Measurements from ENCODE around the gene PCED1B.
"Not testable (repeated sequence)": the region's sequence is repeated elsewhere in the genome, so short reads cannot be mapped to it uniquely, and the experiment has no call there.

The PCED1B gene, protein sequence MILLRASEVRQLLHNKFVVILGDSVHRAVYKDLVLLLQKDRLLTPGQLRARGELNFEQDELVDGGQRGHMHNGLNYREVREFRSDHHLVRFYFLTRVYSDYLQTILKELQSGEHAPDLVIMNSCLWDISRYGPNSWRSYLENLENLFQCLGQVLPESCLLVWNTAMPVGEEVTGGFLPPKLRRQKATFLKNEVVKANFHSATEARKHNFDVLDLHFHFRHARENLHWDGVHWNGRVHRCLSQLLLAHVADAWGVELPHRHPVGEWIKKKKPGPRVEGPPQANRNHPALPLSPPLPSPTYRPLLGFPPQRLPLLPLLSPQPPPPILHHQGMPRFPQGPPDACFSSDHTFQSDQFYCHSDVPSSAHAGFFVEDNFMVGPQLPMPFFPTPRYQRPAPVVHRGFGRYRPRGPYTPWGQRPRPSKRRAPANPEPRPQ

DNA sequence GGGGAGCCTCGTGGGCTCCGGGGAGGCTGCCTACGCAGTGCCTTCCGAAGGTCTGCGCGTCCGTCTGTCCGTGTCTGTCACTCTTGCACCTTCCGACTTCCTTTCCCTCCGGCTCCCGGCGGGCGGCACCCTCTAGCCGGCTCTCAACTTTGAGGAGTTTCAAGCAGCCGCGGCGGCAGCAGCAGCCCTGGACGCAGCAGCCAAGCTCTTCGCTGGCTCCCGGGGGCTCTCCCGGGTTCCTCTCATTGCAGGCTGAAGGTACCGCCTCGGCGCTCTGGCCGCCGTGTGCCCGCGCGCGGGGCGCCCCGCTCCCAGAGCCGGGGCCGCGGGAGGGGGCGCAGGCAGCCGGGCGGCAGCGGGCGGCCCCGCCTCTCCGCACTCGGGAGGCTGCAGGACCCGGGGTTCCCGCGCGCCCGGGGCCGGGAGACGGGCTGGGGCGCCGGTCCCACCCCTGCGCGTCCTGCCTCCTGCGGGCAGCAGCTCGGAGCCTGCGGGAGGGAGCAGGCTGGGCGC, at the start of gene PCED1B, which contains the start of gene AMIGO2:
Gene PCED1B (plus strand): TSS at position 154 of the 513 bp plus-strand sequence. CDS start 155,443 bp downstream, outside the sequence.
Gene AMIGO2 (minus strand): TSS at position 492 of the 513 bp plus-strand sequence. CDS start 957 bp downstream, outside the sequence.
- peak; percentile 63 to 70 for DNase-seq (ENCODE audit: low read depth in 2 of 2)

DNA sequence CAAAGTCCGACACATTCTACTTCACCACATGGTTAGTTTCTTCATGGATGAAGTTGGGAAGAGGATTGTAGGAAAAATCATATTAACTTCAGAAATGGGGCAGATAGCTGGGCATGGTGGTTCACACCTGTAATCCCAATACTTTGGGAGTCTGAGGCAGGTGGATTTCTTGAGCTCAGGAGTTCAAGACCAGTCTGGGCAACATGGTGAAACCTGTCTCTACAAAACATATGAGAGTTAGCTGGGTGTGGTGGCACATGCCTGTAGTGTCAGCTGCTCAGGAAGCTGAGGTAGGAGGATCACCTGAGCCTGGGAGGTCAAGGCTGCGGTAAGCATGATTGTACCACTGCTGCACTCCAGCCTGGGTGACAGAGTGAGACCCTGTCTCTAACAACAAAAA, 49.5 kb upstream of the PCED1B start:
- no peak for DNase-seq (ENCODE audit: low read depth in 2 of 2)

DNA sequence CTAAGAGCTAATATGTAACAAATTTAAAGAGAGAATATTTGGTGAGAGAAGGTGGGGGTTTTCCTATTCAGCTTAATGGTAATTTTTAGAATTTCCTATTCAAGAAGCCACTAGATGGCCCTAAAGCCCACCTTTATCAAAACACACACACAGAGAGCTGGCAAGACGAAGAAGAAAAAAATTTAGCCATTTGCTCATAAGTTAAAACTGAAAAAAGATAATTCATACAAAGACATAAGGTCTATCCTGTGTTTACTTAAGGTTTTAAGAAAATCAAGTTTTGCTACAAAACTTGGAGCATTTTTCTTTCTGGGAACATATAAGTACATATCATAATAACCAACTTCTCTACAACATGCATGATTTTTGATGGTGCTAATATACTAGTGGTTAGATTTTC, 46.8 kb upstream of the PCED1B start:
- no peak for DNase-seq (ENCODE audit: low read depth in 2 of 2)

DNA sequence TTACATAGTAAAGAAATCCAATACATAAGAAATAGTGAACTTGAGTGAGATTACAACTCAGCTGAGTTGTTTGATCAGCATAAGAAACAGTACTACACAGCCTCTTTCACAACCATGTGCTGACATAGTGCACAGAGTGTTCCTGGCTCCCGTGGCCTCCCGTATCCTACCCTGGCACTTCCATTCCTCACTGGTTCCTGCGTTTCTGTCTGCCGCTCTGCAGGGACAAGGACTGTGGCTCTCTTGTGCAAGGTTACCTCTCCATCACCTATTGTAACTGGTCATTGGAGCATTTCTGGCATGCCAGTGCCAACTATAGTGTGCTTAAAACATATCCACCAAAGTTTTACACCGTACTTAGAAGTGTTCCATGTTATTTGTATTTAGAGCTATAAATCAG, 46.3 kb upstream of the PCED1B start:
- DNase-seq (ENCODE audit: low read depth in 2 of 2), result no peak

DNA sequence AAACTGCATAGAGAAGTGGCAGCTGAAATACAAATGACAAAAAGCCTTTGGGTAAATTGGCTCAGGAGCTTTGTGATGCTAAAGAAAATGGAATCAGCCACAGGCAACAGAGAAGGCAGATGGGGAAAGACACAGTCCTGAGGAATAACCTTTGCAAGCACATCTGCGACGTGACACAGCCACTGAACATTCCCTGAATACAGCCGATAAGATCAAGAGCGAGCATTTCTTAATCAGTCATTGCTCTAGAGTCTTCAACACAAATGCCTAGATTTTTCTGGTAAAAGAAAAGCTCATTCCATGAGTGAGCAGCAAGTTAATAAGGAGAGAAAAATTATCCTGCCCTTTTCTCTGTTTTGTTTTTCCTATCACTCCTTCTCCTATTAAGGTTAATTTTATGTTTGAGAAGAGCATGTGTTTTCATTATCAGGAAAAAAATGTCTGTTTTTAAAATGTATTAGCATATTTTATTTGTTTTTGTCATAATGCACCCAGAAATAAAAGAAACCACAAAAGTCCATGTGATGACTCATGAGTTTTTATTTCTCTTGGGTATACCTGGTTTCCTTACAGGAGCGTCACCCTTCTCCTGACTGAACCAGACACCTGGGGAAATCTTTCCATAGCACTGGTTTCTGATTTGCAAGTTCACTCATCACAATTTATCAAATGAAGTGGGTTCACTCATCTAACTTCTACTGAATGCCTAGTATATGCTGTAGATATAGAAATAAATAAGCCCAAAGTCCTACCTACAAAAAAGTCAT, 45.4 kb upstream of the PCED1B start:
- DNase-seq (ENCODE audit: low read depth in 2 of 2), result no peak

DNA sequence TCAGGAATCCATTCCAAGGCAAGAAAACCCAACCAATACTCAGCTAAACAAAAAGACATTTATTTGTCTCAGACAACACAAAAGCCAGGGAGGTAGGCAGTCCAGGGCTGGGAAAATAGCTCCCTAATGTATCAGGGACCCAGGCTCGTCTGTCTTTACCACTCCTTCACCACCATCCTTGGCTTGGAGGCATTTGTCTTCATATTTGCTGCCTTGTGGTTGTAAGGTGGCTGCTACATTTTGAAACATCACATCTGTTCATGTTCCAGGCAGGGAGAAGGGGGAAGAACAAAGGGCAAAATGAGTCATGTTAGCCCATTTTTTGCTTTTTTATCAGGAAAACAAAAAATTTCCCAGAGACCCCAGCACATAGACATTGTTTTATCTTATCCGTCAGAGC, 44.8 kb upstream of the PCED1B start:
- DNase-seq (ENCODE audit: low read depth in 2 of 2), result no peak

DNA sequence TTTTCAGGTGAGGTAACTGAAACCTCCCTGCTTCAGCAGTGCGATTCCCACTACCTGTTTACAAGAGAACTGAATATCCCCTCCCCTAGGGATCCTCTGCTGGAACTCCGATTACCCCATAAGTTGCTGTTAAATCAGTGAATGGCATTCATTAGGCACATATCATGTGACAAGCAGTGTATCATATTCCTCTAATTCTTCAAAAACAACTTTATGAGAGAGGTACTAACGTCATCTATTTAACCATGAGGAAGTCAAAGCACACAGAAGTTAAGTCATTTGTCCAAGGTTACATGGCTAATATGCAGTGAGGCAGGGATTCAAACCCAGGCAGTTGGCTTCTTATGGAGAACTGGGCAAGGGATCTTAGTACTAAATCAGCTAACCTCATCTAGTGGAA, 43.9 kb upstream of the PCED1B start:
- no peak for DNase-seq (ENCODE audit: low read depth in 2 of 2)

DNA sequence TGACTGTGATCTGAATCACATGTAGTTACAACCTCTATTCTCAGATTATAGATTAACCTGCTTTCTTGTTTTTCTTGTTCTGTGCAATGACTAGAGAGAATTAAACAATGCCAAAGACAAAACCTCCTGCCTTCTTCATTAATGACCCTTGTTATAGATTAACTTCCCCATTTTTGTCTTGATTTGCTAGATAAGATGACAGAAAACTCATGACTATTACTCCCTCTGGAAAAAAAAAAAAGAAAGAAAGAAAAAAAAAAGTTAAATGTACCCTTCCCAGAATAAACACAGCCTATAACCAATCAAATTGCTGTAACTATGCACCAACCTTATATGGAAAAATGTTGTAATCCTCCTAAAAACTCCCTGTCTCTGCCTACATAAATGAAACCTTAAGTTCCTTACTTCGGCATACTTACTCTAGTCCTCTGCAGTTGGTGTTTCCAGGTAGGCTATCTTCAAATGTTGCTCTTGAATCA, 41.1 kb upstream of the PCED1B start:
- no peak for DNase-seq (ENCODE audit: low read depth in 2 of 2)

DNA sequence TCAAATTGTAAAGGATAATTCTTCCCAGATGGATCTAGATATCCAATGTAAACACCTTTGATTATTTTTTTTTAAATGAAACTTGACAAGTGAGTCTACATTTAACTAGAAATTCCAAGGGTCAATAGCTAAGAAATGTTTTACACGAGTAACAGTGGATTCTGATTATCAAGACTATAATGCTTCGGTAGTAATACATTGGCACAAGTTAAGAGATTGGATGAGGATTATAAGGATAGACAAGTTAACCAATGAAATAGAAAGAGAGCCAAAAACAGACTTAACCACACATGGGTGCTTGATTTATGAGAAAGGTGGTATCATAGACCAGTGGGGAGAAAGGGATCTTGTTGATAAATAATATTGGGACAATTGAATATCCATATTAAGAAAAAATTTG, 40.3 kb upstream of the PCED1B start:
- no peak for DNase-seq (ENCODE audit: low read depth in 2 of 2)

DNA sequence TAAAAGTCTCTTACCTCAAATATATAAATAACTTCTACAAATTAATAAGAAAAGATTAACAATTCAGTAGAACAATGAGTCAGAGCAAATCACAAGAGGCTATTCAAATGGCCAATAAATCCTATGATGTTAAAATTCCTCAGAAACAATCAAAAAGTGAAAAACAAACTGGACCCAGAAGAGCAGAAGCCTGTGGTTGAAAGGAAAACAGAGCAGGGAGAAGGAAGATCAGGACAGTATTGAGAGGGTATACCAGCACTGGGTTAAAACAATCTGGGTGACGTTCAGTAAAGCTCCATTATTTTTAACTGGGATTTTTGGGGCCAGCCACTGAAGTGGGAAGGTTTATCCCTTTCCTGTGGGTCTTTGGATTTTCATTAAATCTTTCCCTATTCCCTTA, 39.7 kb upstream of the PCED1B start:
- no peak for DNase-seq (ENCODE audit: low read depth in 2 of 2)

DNA sequence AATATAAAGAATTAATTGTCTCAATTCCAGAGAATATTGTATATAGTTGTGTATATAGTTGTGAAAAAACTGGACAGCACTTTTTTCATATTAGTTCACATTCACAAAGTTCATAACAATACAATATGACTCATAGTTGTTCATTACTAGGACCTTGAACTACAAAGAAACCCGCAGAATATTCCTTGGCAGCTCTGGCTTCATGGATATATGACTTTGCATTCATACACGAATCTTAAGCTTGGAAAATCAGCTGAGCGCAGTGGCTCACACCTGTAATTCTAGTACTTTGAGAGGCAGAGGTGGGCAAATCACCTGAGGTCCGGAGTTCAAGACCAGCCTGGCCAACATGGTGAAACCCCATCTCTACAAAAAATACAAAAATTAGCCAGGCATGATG, 38.1 kb upstream of the PCED1B start:
- DNase-seq (ENCODE audit: low read depth in 2 of 2), result no peak

DNA sequence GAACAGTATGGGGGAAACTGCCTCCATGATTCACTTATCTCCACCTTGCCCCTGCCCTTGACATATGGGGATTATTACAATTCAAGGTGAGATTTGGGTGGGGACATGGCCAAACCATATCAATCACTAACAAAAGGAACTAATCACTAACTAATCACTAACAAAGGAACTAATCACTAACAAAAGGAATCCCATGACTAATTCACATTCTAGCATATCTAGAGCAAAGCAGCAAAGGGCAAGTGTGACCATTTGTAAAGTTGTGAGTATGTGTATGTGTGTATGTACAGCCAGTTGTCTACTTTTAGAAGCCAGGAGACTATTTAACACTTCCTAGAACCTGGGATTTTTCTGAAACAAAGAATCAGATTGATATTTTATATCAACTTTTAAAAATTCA, 30.9 kb upstream of the PCED1B start:
- no peak for DNase-seq (ENCODE audit: low read depth in 2 of 2)

DNA sequence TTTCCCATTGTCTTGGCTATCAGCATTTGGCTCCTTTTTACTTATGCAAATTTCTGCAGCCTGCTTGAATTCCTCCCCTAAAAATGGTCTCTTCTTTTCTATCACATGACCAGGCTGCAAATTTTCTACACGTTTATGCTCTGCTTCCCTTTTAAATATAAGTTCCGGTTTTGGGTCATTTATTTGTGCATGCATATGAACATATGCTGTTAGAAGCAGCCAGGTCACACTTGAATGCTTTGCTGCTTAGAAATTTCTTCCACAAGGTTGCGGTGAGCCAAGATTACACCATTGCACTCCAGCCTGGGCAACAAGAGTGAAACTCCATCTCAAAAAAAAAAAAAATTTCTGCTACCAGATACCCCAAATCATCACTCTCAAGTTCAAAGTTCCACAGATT, 28.1 kb upstream of the PCED1B start:
- not testable (repeated sequence) for DNase-seq (ENCODE audit: low read depth in 2 of 2)

DNA sequence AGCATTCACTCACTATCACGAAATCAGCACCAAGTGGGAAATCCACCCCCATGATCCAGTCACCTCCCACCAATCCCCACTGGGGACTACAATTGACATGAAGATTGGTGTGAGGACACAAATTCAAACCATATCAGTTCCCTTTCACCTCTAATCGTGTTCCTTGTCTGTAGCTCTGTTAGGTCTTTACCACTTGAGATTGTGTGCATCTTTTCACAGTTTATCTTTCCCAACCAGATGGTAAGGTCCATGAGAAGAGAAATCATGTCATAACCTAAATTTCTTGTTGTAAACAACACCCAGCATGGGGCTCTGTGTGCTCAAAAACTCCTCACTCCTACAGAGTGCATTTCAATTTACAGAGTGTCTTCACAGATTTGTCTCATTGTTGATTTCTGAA, 27.1 kb upstream of the PCED1B start:
- no peak for DNase-seq (ENCODE audit: low read depth in 2 of 2)

DNA sequence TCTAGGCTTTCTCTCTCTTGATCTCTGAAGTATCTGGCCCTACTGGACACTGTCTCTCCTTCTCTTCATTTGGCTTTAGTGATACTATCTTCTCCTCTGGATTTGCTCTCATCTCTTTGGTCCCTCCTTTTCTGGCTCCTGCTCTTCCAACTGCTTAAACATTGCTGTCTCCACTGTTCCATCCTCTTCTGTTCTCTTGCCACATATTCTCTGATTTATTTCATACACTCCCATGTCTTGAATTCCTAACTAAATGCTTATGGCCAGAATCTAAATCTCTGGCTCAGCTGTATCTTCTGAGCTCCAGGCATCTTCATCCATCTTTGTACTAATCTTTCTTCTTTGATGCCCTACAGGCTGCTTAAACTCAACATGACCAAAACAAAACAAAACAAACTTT, 25.5 kb upstream of the PCED1B start:
- DNase-seq (ENCODE audit: low read depth in 2 of 2), result no peak

DNA sequence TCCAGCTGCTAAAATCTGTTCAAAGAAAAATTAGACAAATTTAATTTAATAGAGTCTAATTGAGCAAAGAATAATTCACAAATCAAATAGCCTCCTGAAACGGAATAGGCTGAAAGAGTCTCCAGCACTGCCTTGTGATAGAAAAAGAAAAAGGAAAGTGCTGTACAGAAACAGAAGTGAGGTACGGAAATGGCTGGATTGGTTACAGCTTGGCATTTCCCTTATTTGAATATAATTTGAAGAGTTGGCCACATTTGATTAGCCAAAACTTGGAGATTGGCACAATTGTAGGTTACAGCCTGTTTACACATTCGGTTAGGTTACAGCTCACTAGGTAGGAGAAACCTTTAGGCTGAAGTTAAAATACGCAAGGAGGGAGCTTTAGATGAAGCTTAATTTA, 24.8 kb upstream of the PCED1B start:
- no peak for DNase-seq (ENCODE audit: low read depth in 2 of 2)

DNA sequence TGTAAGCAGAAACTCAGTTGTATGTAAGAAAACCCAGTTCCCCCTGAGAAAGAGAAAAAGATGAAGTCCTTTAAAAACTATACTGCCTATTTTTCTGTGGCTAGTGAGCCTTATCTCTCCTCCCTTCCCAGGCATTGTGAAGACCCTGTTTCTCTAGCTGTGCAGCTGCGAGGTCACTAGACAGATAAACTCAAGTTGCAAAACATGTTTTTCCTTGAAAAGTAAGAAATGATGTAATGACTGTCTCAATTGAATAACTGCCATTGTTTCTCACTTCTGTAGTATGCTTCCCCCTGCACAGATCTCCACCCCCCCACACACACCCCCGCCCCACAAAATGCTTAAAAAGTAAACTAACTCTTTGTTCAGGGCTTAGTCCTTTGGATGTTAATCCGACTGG, 23.6 kb upstream of the PCED1B start:
- DNase-seq (ENCODE audit: low read depth in 2 of 2), result not testable (repeated sequence)

DNA sequence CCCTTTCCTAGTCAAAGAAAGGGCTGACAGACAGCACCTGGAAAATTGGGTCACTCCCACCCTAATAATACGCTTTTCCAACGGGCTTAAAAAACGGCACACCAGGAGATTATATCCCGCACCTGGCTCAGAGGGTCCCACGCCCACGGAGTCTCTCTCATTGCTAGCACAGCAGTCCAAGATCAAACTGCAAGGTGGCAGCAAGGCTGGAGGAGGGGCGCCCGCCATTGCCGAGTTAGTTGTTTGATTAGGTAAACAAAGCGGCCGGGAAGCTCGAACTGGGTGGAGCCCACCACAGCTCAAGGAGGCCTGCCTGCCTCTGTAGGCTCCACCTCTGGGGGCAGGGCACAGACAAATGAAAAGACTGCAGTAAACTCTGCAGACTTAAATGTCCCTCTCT, 22.5 kb upstream of the PCED1B start:
- not testable (repeated sequence) for DNase-seq (ENCODE audit: low read depth in 2 of 2)

DNA sequence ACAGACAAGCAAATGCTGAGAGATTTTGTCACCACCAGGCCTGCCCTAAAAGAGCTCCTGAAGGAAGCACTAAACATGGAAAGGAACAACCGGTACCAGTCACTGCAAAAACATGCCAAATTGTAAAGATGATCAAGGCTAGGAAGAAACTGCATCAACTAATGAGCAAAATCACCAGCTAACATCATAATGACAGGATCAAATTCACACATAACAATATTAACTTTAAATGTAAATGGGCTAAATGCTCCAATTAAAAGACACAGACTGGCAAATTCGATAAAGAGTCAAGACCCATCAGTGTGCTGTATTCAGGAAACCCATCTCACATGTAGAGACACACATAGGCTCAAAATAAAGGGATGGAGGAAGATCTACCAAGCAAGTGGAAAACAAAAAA, 20.8 kb upstream of the PCED1B start:
- DNase-seq (ENCODE audit: low read depth in 2 of 2), result not testable (repeated sequence)

DNA sequence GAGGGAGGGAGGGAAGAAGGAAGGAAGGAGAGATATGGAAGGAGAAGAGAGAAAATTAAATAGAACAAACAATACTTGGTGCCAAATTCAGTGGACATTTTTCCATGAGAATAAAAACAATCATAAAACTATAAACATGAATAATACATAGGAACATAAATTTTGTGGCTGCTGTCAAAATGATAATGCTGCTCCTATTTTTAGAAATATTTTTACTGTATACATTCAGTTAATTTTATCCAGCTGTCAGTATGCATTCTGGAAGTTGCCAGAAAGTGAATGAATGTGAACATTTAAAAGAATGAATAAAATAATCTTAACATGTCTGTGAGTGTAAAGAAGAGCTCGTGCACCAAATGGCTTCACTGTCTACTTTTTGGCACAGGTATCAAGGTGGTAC, 13.9 kb upstream of the PCED1B start:
- DNase-seq (ENCODE audit: low read depth in 2 of 2), result no peak

DNA sequence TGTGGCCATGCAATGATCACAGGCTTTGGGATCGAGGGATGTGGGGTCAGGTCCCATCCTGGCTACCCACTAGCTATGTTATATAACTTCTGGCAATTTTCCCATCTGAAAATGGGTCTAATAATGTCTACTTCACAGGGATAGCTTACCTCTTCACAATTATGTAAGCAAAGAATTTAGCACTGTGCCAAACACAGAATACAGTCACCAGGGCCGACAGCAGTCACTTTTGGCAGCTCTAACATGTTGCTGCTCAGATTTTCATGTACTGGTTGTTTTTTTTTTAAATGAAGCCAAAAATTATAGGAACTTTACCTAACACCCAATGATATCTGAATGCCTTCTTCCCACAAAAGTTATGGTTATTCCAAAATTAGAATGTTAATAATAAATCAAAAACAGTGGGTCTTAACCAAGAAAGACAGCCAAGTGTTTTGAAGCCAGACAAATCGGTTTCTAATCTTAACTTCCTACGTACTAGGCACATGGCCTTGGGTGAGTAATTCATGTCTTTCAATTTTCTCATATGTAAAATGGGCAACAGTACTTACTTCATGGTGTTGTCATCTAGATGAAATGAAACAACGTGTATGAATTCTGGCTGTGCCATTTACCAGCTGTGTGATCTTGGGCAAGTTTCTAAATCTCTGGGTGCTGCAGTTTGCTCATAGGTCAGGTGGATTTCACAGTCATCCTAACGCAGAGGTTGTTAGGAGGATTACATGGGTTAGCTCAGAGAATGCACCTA, 13.0 kb upstream of the PCED1B start:
- DNase-seq (ENCODE audit: low read depth in 2 of 2), result no peak

DNA sequence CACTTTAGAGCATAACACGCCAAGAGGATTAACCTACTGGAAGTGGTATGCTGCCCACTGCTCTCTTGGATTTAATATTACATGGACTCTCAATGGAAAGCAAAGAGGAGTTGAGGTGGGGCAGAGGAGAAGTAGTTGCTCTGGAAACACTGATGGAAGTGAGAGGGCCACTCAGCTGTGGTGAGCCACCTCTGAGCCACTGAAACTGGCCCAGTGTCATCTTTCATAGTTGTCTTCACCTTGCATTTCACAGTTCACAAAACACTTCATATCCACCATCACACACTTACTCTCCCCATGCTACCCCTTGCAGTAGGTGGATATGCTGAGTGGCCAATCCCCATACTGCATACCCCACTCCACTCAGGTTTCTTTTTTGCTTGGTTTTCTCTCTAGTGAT, 12.2 kb upstream of the PCED1B start:
- DNase-seq (ENCODE audit: low read depth in 2 of 2), result peak; percentile 36 to 47
